IPS-18c (cell line): ENCODE measurements around the gene KRTAP5-5.
"Not testable (repeated sequence)": the region's sequence is repeated elsewhere in the genome, so short reads cannot be mapped to it uniquely, and the experiment has no call there.

Experiments
- H3K4me3 ChIP-seq: 2 replicates; pipeline ENCODE4 v1.7.0; 2013; ENCODE audit warnings: low read depth, mild to moderate bottlenecking, low read length, moderate library complexity; ENCODE audit not compliant: insufficient read depth
- H3K9me3 ChIP-seq: one replicate; pipeline ENCODE4 v1.6.1; 2013; ENCODE audit warnings: mild to moderate bottlenecking, low read length, moderate library complexity; ENCODE audit not compliant: control insufficient read depth, insufficient read depth

Gene KRTAP5-5

GRCh38 chr11:1650034-1650917 lies 20.7 kb downstream of the KRTAP5-5 start:
- Histone ChIP-seq H3K9me3 (no peaks in the 10 kb centered on the region), H3K4me3 (no peak overlapping the region)

- H3K9me3 ChIP-seq: no peaks in the 10 kb centered on the region
- no peak overlapping the region for H3K4me3 ChIP-seq
Observed at GRCh38 chr11:1650918-1651262, 21.3 kb downstream of the KRTAP5-5 start.

GRCh38 chr11:1651411-1651980 lies 21.9 kb downstream of the KRTAP5-5 start:
- Histone ChIP-seq H3K9me3 (no peaks in the 10 kb centered on the region), H3K4me3 (no peak overlapping the region)

GRCh38 chr11:1652026-1652425 lies 22.5 kb downstream of the KRTAP5-5 start:
- Histone ChIP-seq H3K9me3 (no peaks in the 10 kb centered on the region), H3K4me3 (no peak overlapping the region)

GRCh38 chr11:1652442-1652770 lies 22.8 kb downstream of the KRTAP5-5 start:
- no peak overlapping the region for H3K4me3 ChIP-seq
- no peaks in the 10 kb centered on the region for H3K9me3 ChIP-seq

GRCh38 chr11:1652771-1653540 lies 23.4 kb downstream of the KRTAP5-5 start:
- Histone ChIP-seq H3K9me3 (no peaks in the 10 kb centered on the region), H3K4me3 (no peak overlapping the region)

GRCh38 chr11:1653541-1654387 lies 24.2 kb downstream of the KRTAP5-5 start:
- Histone ChIP-seq H3K9me3 (no peaks in the 10 kb centered on the region), H3K4me3 (no peak overlapping the region)

- H3K9me3 ChIP-seq: no peaks in the 10 kb centered on the region
- no peak overlapping the region for H3K4me3 ChIP-seq
Observed at GRCh38 chr11:1654388-1655167, 25.0 kb downstream of the KRTAP5-5 start.

GRCh38 chr11:1655168-1656060 lies 25.8 kb downstream of the KRTAP5-5 start:
- H3K9me3 ChIP-seq: no peaks in the 10 kb centered on the region
- H3K4me3 ChIP-seq: no peak overlapping the region

GRCh38 chr11:1656061-1656441 lies 26.5 kb downstream of the KRTAP5-5 start:
- Histone ChIP-seq H3K4me3 (no peak overlapping the region), H3K9me3 (no peaks in the 10 kb centered on the region)

GRCh38 chr11:1656670-1657069 lies 27.1 kb downstream of the KRTAP5-5 start:
- no peaks in the 10 kb centered on the region for H3K9me3 ChIP-seq
- H3K4me3 ChIP-seq: no peak overlapping the region

- H3K4me3 ChIP-seq: no peak overlapping the region
- no peaks in the 10 kb centered on the region for H3K9me3 ChIP-seq
Observed at GRCh38 chr11:1659506-1659905, 29.9 kb downstream of the KRTAP5-5 start.

- no peaks in the 10 kb centered on the region for H3K9me3 ChIP-seq
- no peak overlapping the region for H3K4me3 ChIP-seq
Observed at GRCh38 chr11:1660111-1660867, 30.7 kb downstream of the KRTAP5-5 start.

- H3K9me3 ChIP-seq, H3K4me3 ChIP-seq: not testable (repeated sequence)
Observed at GRCh38 chr11:1661454-1662269, 32.1 kb downstream of the KRTAP5-5 start.
